GM12801 (cell line): Measurements from ENCODE around the gene SIKE1.

Experiments used
- TF ChIP-seq, protein P1 (sequence below): IDR thresholded peaks from one replicate; pipeline ENCODE4 v1.5.1; 2011; ENCODE audit warnings: control low read depth; ENCODE audit not compliant: insufficient read length; ENCODE audit errors: extremely low read depth

The SIKE1 gene

DNA sequence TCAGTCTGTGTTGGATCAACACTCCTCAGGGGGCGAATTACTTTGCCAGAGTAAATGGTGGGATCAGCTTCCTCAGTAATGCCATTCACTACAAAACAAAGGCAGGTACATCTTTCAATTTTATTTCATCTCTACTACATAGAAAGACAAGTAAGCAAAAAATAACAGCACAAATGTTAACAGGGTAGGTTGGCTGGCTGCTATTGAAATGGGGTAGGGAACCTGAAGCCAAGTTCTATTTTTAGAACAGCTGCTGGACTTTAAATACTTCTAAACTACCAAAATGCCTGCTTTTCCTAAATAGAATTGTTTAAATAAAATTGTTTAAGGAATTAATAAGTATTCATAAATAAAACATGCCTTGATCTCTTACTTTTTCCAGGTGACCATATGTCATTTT lies 56.6 kb downstream of the SIKE1 start:
- TF ChIP-seq, protein P1, sequence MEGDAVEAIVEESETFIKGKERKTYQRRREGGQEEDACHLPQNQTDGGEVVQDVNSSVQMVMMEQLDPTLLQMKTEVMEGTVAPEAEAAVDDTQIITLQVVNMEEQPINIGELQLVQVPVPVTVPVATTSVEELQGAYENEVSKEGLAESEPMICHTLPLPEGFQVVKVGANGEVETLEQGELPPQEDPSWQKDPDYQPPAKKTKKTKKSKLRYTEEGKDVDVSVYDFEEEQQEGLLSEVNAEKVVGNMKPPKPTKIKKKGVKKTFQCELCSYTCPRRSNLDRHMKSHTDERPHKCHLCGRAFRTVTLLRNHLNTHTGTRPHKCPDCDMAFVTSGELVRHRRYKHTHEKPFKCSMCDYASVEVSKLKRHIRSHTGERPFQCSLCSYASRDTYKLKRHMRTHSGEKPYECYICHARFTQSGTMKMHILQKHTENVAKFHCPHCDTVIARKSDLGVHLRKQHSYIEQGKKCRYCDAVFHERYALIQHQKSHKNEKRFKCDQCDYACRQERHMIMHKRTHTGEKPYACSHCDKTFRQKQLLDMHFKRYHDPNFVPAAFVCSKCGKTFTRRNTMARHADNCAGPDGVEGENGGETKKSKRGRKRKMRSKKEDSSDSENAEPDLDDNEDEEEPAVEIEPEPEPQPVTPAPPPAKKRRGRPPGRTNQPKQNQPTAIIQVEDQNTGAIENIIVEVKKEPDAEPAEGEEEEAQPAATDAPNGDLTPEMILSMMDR = no peak

DNA sequence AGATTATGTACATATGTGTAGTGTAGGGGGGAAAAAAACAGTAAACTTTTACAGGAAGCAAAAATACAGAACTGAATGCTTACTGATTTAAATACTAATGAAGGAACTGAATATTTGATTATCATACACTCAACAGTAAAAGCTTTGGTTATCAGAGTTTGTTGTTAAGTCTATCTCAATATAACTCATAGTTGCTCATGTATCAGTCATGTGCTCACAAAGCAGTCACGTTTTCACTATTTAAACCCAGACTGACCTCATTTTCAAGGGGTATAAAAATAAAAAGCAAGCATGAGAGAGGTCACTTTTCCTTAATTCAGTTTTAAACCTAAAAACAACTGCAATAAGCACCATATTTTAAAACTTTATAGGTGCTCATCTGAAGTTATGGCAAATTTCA lies 57.0 kb downstream of the SIKE1 start:
- TF ChIP-seq, protein P1 = no peak

DNA sequence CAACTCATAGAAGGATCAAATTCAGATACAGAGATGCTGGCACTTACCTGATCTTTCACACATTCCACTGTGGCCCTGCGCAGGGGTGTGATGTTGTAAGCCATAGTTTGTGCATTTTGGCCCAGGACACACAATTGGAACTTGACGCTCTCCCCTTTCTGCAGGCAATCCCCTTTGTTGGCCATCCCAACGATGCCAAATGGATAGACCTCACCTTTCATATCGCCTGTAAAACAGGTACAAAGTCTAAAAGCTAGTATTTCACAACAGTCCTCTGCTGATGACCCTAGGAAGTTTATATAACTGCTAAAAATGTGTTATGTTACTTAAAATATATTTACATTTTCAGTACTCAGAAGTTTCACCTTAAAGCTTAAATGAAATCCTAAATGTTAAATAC lies 60.0 kb downstream of the SIKE1 start:
- TF ChIP-seq, protein P1 = no peak
